ENCODE results near the gene SIRPD.
"Not testable (repeated sequence)": the region's sequence is repeated elsewhere in the genome, so short reads cannot be mapped to it uniquely, and the experiment has no call there.

The SIRPD gene

DNA sequence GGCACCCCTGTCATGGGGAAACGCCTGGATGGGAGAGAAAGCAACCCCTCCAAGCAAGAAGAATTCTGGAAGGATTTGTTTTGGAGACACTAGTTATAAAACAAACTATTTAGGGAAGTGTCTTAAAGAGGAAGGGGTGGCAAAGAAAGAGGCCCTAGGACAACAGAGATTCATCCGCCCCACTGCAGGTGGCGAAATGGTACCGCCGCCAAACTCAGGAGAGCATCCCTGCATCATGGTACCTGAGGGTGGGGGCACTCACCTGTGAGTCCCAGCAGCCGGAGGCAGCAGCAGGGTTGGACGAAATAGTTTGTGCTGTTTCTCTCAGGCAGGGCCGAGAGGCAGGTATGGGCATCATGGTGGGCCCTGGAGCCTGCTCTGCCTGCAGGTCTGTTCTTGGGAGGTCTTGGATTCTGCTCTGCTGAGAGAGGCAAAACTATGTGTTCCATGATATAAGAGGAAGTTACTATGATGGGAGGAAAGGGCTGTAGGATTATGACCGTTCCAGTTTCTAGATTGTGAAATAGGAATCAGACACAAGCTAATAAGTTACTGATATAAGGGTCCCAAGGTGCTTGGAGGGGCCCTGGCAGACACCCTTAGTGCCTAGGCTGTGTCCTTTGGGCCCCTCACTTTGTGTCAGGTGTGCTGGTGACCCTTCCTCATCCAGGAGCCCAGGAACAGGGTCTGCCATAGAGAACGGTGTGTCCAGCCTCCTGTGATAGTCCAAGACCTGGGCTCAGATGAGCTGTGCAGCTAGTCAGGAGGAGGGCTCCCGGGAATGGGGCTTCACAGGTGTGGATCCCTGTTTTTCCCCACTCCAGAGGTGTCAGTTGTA, 20.4 kb downstream of the SIRPD start:
- DNase-seq, result no peak

DNA sequence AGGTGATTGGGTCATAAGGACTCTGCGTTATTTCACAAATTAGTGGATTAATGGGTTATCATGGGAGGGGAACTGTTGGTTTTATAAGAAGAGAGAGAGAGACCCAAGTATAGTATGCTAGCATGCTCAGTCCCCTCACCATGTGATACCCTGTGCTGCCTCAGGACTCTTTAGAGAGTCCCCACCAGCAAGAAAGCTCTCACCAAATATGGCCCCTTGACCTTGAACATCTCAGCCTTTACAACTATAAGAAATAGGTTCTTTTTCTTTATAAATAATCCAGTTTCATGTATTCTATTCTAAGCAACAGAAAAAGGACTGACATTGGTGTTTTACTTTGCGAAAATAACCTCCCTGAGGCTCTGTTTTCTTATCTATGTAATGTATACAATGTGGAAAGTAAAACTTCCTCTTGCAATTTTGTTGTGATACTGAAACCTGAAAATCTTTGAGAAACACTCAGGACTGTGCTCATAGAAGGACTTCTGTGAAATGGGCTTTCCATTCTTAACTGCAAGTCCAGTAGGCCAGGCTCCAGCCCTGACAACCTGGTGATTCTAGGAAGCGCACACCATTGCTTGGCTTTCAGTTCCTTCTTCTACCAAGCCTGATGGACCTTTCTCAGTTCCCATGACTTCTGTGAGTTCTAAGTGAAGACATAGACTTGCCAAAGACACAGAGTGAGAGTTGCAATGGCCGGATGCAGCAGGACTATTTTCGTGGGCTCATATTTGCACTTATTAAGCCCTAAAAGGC, 21.9 kb downstream of the SIRPD start:
- DNase-seq, result no peak

DNA sequence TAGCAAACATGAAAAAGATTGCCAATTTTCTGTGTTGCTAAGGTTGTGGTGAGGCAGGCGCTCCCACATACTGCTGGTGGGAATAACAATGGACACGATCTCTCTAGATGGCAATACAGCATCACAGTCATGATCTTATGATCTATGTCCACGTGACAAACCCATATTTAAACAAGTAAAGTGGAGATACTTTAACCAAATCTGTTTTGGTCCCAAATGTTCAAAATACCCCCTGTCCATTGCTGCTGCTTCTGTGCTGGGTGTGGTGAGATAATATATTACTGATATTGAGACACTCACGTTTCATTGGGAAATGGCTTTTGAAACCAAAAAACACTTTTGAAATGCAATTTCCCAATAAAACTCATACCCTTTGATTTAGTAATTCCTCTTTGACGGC, 23.0 kb downstream of the SIRPD start:
- no peak for DNase-seq

DNA sequence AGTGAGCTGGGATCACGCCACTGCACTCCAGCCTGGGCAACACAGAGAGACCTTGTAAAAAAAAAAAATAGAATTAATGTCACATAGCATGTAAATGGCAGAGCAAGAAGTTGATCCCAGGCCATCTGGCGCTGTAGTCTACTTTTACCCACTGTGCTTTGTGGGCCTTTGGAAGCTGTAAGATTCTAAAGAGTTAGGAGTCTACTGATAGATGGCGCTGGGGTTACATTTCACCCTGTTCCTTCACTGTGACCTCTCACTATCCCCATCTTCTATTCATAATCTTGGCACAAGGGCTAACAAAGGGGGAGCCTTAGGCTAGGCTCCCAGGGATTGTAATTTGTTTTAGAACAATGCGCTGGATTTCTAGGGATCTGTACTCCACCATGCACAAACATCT, 24.4 kb downstream of the SIRPD start:
- no peak for DNase-seq

DNA sequence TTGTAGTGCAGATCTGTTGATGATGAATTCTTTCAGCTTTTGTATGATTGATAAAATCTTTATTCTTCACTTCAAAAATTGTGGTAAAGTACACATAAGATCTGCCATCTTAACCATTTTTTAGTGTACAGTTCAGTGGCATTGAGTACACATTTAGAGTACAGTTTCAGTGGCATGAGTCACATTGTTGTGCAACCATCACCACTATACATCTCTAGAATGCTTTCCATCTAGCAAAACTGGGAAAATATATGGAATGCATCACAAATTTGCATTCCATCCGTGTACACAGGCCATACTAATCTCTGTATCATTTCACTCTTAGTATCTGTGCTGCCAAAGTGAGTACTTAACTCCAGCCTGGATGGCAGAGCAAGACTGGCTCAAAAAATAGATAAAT, 28.7 kb downstream of the SIRPD start:
- DNase-seq, result no peak

DNA sequence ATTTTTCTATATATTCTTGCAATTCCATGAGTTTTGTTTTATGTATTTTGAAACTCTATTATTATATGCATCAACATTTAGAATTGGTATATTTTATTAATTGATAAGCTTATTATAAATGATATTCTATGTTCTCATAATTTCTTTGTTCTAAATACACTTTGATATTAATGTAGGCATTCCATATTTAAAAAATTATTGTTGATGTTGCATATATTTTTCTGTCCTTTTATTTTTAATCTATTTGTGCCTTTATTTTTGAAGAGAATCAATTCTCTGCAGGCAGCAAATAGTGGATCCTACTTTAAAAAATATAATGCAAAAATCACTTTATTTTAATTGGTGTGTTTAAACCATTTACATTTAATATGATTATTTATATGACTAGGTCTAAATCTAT, 29.6 kb downstream of the SIRPD start:
- no peak for DNase-seq

DNA sequence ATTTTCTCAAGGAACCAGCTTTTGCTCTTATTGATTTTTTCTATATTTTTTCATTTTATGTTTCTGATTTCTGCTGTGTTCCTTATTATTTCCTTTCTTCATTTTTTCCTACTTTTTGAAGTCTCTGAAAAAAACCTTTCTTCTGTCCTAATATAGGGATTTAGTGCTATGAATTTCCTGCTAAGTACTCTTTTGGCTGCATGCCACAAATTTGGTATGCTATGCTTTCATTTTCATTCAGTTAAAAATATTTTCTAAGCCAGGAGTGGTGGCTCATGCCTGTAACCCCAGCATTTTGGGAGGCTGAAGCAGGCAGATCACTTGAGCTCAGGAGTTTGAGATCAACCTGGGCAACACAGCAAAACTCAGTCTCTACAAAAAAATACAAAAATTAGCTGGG, 30.6 kb downstream of the SIRPD start:
- DNase-seq, result no peak

DNA sequence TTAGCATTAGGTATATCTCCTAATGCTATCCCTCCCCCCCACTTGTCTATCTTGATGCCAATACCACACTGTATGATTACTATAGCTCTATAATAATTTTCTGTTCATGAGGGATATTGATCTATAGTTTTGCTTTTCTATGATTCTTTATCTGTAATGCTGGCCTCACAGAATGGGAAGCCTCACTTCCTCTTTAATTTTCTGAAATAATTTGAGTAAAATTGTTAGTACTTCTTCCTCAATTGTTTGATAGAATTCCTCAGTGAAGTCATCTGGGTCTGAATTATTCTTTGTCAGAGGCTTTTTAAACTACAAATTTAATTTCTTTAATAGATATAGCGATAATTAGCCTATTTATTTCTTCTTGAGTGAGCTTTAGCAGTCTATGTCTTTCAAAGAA, 31.2 kb downstream of the SIRPD start:
- no peak for DNase-seq

DNA sequence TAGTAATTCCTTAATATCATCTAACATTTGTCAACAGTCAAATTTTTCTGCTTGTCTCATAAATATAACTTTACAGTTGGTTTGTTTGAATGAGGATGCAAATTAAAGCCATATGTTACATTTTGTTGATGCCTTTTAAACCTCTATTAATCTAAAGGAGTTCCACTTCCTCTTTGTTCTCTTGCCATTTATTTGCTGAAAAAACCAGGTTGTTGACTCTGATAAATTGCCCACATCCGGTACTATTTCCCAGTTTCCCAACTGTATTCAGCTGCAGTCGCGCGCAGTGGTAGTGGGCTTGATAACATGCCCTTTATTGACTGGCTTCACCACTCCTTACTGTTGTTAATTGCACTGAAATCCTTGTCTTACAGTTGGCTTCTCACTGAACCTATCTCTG, 33.5 kb downstream of the SIRPD start:
- DNase-seq, result no peak

DNA sequence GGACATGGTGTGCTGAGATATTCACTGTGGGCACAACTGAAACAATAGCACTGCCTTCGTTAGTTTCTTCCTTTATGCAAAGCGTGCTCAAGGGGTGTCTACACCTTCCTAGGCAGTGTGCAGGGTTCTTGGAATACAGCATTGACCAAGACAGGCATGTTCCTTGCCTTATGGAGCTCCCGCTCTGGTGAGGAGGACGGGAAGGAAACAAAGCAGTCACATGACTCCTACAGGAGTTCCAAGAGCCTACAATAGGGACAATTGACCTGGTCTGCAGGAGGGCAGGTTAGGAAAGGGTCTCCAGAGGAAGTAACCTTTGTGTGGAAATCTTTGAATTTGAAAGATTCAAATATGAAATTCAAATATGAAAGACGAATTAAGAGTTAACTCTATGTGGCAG, 40.5 kb downstream of the SIRPD start:
- DNase-seq, result no peak

DNA sequence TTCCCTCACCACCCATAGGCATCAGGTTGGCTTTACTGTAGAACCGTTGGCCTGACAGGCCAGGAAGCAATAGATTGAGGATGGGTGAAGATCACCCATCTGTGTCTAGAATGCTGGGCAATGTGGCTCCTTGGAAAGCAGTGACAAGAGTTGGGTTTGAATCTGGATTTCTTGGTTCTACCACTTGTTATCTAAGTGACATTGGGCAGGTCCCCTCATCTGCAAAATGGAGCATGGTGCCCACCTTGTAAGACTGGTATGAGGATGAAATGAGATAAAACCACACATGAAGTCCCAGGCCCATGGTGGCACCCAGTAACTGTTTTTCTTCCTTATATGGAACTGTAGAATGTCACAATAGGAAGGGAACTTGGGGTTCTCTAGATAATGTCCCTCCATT, 43.7 kb downstream of the SIRPD start:
- no peak for DNase-seq

DNA sequence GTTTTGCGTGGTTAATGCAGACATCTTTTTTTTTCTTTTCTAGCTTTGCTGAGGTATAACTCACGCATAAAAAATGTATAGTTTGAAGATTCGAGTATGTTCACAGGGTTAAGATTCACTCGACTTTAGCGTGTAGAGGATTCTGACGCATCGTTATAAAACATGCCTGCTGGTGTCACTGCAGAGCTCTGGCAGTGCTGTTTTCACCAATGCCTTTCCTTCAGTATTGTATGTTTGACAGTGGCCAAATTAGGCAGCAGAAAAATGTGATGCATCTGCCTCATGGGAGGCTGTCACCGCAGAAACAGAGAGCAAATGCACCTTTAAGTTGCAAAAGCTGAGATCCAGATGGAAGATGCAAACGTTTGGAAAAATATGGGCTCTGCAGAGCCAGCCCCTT, 48.3 kb downstream of the SIRPD start:
- no peak for DNase-seq

DNA sequence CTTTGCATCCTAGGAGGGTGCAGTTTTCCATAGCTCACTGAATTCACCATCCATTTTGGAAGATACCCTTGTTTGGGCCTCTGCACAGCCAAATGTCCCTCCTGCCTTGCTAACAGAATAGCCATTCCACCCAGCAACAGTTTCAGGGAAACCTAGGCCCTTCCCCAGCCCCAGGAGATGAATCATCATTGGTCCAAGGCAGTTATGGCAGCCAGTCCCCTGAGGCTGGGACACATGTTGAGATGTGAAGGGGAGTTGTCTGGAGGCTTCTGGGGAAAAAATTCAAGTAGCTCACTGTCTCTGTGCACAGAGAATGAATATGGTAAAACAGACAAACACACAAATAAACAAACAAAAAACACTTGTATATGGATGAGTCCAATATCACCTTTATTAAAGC, 48.9 kb downstream of the SIRPD start:
- no peak for DNase-seq

DNA sequence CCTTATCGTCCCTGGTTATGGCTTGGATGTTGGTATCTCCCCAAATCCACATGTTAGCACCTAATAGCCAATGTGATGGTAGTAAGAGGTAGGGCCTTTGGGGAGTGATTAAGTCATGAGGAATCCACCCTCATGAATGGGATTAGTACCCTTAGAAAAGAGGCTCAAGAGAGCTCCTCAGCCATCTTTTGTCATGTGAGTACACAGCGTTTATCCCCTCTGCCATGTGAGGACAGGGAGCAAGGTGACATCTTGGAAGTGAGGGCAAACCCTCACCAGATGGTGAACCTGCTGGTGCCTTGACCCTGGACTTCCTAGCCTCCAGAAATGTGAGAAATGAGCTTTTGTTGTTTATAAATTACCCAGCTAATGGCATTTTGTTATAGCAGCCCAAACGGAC, 50.2 kb downstream of the SIRPD start:
- DNase-seq, result no peak

DNA sequence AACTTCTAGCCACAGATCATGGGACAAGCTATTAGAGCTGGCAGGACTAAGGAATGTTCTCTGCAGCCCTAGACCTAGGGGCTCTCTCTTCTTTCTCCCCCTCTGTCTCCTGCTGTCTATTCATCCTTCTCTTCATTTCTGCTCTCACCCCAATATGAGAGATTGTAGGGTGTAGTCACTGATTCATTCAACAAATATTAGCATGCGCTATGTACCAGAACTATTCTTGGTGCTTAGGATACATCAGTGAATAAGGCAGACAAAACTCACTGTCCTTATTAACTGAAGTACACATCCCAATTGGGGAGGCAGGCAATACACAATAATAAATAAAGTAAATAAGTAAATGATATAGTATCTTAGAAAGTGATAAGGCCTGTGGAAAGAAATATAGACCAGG, 51.6 kb downstream of the SIRPD start:
- no peak for DNase-seq

DNA sequence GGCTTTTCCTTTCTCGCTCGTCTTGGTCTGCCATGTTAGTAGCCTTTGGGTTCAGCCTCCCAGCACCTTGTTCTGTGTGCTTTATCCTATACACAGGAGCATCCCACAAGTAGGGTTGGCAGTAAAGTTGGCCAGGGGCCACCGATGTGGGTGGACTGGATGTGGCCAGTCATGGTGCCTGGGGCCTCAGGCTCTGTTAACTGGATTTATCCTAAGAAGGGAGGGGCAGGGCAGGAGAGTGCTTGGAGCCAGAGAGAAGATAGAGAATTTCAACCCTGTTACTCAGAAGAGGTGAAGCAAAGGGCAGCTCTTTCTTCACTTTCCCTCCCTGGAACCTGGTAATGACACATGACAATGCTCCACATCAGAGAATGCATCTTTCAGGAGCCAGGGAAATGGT, 52.1 kb downstream of the SIRPD start:
- no peak for DNase-seq

DNA sequence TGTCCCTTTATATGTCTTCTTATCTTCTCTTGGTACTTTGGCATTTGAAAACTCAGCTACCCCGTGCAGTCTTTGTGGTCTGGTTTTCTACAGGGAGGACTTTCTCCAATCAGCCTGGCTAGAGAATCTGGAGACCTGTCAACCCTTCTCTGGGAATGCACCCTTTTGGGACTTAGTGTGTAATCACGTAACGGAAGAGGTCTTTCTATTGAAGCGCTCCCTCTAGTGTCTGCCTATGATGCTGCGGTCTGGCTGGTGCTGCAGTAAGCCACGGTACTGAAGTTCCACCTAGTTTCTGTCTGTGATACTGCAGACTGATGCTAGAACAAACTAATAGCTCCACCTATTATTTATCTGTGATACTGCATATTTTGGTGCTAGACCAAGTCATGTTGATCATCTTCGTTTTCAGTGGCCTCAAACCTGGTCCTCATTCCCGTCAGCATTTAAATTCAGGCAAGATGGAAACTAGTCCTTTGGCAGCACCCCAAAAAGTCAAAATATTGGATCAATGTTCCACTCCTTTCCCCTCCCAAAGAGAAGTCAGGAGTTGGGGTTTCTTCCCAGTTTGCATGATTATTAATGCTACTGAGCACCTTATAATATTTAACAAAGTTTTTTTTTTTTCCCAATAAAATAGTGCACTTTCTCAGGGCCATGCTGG, 53.8 kb downstream of the SIRPD start:
- peak; percentile 86 for DNase-seq

DNA sequence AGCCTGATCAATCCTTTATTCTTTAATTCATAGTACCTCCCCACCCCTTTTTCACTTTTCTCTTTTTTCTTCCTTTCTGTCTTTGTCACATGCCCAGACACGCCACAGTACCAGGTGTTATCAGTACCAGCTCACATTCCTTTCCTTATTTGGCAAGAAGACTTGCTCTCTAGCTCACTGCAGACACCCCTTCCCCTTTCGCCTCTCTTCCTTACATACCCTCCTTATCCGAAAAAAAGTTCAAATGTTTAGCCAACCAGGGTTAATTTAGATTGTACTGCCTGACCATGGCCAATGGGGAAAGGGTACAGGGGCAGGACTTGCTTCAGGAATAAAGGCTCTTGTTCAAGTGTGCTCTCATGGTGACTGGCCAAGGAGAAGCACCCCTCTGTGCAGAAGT, 57.0 kb downstream of the SIRPD start:
- DNase-seq, result no peak

DNA sequence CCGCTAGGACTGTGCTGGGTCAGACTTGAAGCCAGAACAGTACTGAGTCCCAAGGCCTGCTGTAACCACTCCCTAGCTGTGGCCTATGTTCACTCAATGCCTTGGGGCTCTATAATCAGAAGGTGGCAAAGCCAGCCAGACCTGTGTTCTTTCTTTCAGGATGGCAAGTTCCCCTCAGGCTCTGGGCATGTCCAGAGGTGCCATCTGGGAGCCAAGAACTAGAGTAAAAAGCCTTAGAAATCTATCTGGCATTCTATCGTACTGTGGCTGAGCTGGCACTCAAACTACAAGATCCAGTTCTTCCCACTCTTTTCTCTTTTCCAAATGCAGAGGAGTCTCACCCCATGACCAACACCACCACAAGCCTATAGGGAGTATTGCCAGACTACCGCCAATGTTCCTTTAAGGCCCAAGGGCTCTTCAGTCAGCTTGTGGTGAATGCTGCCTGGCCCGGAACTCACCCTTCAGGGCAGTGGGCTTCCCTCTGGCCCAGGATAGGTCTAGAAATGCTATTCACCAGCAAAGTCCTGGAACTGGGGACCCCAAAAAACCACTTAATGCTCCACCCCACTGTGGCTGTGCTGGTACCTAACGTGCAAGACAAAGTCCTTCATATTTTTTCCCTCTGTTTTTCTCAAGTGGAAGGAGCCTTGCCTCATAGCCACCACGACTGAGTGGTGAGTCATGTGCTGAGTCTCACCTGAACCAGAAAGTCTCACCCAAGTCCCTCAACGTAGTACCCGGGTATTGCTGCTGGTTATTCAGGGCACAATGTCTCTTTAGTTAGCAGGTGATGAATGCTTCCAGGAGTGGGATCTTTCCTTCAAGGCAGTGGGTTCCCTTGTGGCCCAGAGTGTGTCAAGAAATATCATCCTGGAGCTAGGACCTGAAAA, 57.7 kb downstream of the SIRPD start:
- DNase-seq, result no peak

DNA sequence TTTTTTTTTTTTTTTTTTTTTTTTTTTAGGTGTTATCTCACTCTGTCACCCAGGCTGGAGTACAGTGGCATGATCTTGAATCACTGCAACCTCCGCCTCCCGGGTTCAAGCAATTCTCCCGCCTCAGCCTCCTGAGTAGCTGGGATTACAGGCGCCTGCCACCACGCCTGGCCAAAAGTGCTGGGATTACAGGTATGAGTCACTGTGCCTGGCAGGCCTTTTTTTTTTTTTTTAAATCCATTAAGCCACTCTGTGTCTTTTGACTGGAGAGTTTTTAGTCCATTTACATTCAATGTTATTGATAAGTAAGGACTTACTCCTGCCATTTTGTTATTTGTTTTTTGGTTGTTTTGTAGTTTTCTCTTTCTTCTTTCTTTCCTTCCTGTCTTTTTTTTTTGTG, 60.1 kb downstream of the SIRPD start:
- not testable (repeated sequence) for DNase-seq

DNA sequence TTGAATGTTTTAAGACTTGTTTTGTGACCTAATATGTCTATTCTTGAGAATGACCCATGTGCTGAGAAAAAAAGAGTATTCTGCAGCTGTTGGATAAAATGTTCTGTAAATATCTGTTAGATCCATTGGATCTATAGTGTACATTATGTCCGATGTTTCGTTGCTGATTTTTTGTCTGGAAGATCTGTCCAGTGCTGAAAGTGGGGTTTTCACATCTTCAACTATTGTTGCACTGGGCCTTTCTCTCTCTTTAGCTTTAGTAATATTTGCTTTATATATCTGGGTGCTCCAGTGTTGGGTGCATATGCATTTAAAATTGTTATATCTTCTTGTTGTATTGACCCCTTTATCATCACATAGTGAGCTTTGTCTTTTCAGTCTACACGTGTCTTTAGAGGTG, 60.6 kb downstream of the SIRPD start:
- DNase-seq, result no peak

DNA sequence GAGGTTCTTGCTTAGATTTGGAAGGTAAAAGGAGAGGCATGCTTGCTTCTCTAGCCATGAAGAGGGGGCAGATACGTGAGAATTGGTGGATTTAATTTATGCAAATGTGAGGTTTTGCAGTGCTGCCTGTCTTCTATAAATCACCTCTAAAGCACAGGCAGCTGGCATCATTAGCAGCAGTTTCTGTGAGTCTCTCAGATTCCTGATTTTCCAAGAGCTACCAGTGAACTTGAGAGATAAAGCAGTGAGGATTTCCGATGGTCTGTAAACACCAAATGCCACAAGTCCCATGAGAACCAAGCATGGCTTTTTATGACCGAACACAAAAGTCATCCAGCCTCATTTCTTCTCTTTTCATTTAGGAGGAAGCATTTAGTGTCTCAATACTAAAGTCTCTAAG, 63.1 kb downstream of the SIRPD start:
- no peak for DNase-seq

DNA sequence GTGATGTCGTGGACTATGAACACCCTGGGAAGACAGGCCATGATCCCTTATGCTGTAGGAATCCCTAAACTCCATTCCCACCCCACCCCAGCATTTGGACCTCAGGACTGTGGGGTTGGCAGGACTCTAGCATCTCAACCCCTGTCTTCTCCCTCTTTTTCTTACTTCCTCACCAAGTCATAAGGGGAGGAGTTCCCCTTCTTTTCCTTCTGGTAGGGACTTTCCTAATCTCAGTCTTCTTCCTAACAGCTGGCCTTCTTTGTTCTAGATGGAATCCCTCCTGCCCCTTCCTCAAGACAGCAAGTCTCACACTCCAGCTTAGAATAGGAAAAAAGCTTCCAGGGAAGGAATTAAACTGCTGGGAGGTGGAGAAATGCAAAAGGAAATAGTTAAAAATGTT, 64.0 kb downstream of the SIRPD start:
- no peak for DNase-seq

Data from DMS 273 treated with DMSO at 0.1 percent for 48 hours (cell line).